A673 (cell line): ENCODE data around the gene DYNLT2B. TPM values are rescaled to one million over a fixed set of nuclear protein-coding genes. Genes with fewer than 3 reads are reported as not detected.

Experiments used
- BruUV-seq: library from RNA; stranded (reverse); fragments of 400-500 nt; replicated peaks from 2 replicates; lab custom pipeline; 2021; lab: Mats Ljungman, UMichigan
- CTCF ChIA-PET: fragments of 300-600 bp; sonication (Branson Sonifier 250); formaldehyde crosslinking; loops from one replicate; lab custom pipeline; 2022; ENCODE audit warnings: antibody characterized with exemption; lab: Charles Lee
- POLR2A ChIA-PET: fragments of 300-600 bp; sonication (Branson Sonifier 250); formaldehyde crosslinking; loops from one replicate; lab custom pipeline; 2022; ENCODE audit warnings: antibody characterized with exemption; ENCODE audit not compliant: low non-redundant PET; lab: Charles Lee
- DNase-seq: peaks from one replicate; pipeline ENCODE4 v3.0.0-alpha.2; 2015; ENCODE audit warnings: low spot score
- H3K27ac ChIP-seq: fragments of 200-600 bp; sonication (generic); 2 replicates; pipeline ENCODE4 v1.5.1; 2016; ENCODE audit warnings: mixed run types, low read depth, mild to moderate bottlenecking, mixed read lengths, antibody characterized with exemption, low read length; ENCODE audit not compliant: poor library complexity, severe bottlenecking
- H3K27me3 ChIP-seq: fragments of 200-600 bp; sonication (generic); replicated peaks from 2 replicates; pipeline ENCODE4 v1.6.1; 2017; ENCODE audit warnings: mixed run types, low read depth, mild to moderate bottlenecking, mixed read lengths, antibody characterized with exemption, low read length; ENCODE audit not compliant: insufficient read depth, poor library complexity
- H3K36me3 ChIP-seq: fragments of 200-600 bp; sonication (generic); 2 replicates; pipeline ENCODE4 v1.6.1; 2016; ENCODE audit warnings: mixed run types, mild to moderate bottlenecking, mixed read lengths, antibody characterized with exemption, low read length; ENCODE audit not compliant: insufficient read depth, poor library complexity, severe bottlenecking
- H3K4me1 ChIP-seq: fragments of 200-600 bp; sonication (generic); 2 replicates; pipeline ENCODE4 v1.6.1; 2017; ENCODE audit warnings: mixed run types, mild to moderate bottlenecking, mixed read lengths, antibody characterized with exemption, low read length; ENCODE audit not compliant: insufficient read depth, poor library complexity, severe bottlenecking
- H3K4me3 ChIP-seq: fragments of 200-600 bp; sonication (generic); 2 replicates; pipeline ENCODE4 v1.5.1; 2016; ENCODE audit warnings: low read depth, mixed run types, mild to moderate bottlenecking, mixed read lengths, low read length; ENCODE audit not compliant: poor library complexity, severe bottlenecking
- H3K9me3 ChIP-seq: fragments of 200-600 bp; sonication (generic); 2 replicates; pipeline ENCODE4 v1.6.1; 2016; ENCODE audit warnings: mixed run types, low read depth, mild to moderate bottlenecking, mixed read lengths, antibody characterized with exemption, low read length; ENCODE audit not compliant: poor library complexity, severe bottlenecking
- CTCF ChIP-seq: fragments of 300-800, 200-600 bp; sonication (generic); conservative IDR thresholded peaks from 2 replicates; pipeline ENCODE4 v1.5.1; 2017; ENCODE audit warnings: low read depth, mild to moderate bottlenecking, antibody characterized with exemption, low read length, moderate library complexity, mixed read lengths
- EZH2 ChIP-seq: fragments of 200-600 bp; sonication (generic); IDR thresholded peaks from 2 replicates; pipeline ENCODE4 v1.6.1; 2017; ENCODE audit warnings: borderline replicate concordance, low read depth, mild to moderate bottlenecking, mixed read lengths, antibody characterized with exemption, low read length; ENCODE audit not compliant: poor library complexity, severe bottlenecking
- intact Hi-C: fragments of 100-400 bp; cut with micrococcal nuclease; formaldehyde crosslinking; loops from one replicate; pipeline ENCODE4 v1.10.0; 2022; ENCODE audit not compliant: unreplicated experiment
- total RNA-seq: library from RNA; stranded (reverse); gene quantifications from 2 replicates; pipeline ENCODE4 v1.2.3, GENCODE V29; 2021

DYNLT2B gene
- total RNA-seq, 1 experiment from 2014 or later = 24.6 TPM

DNA sequence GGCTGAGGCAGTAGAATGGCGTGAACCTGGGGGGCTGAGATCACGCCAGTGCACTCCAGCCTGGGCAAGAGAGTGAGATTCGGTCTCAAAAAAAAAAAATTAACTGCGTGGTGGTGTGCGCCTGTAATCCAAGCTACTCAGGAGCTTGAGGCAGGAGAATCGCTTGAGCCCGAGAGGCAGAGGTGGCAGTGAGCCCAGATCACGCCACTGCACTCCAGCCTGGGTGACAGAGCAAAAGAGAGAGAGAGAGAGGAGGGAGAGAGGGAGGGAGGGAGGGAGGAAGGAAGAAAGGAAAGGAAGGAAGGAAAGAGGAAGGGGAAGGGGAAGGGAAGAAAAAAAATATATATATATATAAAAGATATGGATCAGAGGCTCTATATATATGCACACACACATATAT is 14.1 kb upstream of the DYNLT2B start:
- POLR2A ChIA-PET = no interaction called here
- H3K27ac ChIP-seq = no peak overlapping the region
- H3K4me3 ChIP-seq = no peak overlapping the region
- H3K27me3 ChIP-seq = no peaks in the 10 kb centered on the region
- BruUV-seq = no TSS peak
- intact Hi-C loops = no loop called here
- no peaks in the 10 kb centered on the region for H3K36me3 ChIP-seq
- no peaks in the 10 kb centered on the region for H3K9me3 ChIP-seq
- TF ChIP-seq EZH2 (no peak), CTCF (no peak)
- CTCF ChIA-PET = no interaction called here
- DNase-seq = no peak
- no peaks in the 10 kb centered on the region for H3K4me1 ChIP-seq

DNA sequence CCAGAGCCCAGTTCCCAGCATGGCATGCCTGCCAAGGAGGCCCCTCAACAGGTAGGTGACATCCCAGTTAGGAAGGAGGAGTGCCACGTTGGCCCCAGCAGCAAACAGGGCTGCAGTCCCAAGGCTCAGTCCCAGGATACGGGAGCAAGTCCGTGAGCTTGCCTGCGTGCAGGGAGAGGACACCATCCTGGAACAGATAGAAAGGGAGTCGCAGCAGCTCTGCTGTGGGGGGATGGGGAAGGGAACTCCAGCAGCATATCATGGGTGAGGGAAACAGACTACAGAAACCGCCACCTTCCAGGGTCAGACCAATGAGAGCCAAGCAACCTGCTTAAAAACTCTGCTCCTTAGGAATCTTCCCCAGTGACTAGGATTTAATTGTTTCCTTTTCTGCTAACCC is 9.4 kb upstream of the DYNLT2B start:
- intact Hi-C loops = no loop called here
- Histone ChIP-seq H3K9me3 (no peaks in the 10 kb centered on the region), H3K27ac (no peak overlapping the region), H3K36me3 (no peaks in the 10 kb centered on the region), H3K4me3 (no peak overlapping the region), H3K27me3 (no peaks in the 10 kb centered on the region), H3K4me1 (no peaks in the 10 kb centered on the region)
- BruUV-seq = no TSS peak
- TF ChIP-seq EZH2 (no peak), CTCF (no peak)
- no peak for DNase-seq
- CTCF ChIA-PET = no interaction called here
- POLR2A ChIA-PET = no interaction called here

- H3K27me3 ChIP-seq = no peaks in the 10 kb centered on the region
- no peak overlapping the region for H3K4me3 ChIP-seq
- H3K27ac ChIP-seq = no peak overlapping the region
- DNase-seq = no peak
- no peaks in the 10 kb centered on the region for H3K4me1 ChIP-seq
- no peaks in the 10 kb centered on the region for H3K9me3 ChIP-seq
- POLR2A ChIA-PET = no interaction called here
- intact Hi-C loops = no loop called here
- H3K36me3 ChIP-seq = no peaks in the 10 kb centered on the region
- CTCF ChIA-PET = no interaction called here
- BruUV-seq = no TSS peak
- TF ChIP-seq CTCF = no peak
- no peak for TF ChIP-seq EZH2
Measured at GRCh38 chr3:196326936-196327335, 8.9 kb upstream of the DYNLT2B start.
